ENCODE measurements around the gene SORBS1.

DNA sequence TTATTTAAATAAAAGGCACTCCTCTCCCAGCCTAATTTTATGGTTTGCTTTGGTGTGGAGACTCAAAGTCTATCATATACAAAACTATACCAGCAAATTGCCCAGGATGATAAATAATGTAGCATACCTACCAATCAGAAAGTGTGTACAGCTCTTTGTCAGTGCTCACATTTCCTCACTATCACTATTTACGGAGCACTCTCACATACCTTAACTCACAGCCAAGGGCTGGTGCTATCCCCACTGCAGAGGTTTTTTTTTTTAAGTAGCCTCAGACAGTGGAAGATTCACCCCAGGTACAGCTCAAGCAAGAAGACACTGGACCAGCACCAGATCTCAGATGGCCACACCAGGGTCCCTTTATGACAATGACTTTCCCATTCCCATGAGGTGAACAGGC, 272.9 kb downstream of the SORBS1 start:
- TF ChIP-seq GATA2 (IDR thresholded peaks at IDR 0.05; ENCODE audit: low read depth, low read length) (no peak), GATA3 (IDR thresholded peaks at IDR 0.05; ENCODE audit: low read depth, low read length) (no peak)

Data from SH-SY5Y (cell line).